Astrocyte (in vitro differentiated cells and primary cell): Measurements from ENCODE around the gene CNFN. TPM values are rescaled to one million over a fixed set of nuclear protein-coding genes. Genes with fewer than 3 reads are reported as not detected.

ENCODE experiments used
- DNase-seq: peaks from one replicate; pipeline ENCODE4 v3.0.0-alpha.2; 2010; ENCODE audit warnings: low read depth
- FAIRE-seq: peaks from 2 replicates; lab custom pipeline; 2011; peaks lifted over from hg19 to GRCh38; lab: Jason Lieb, UNC
- H2AFZ ChIP-seq: 2 replicates; pipeline ENCODE4 v1.6.0; 2012; ENCODE audit warnings: low read depth, low read length, inconsistent platforms
- H3K27ac ChIP-seq: 2 replicates; pipeline ENCODE4 v1.5.1; 2011; ENCODE audit warnings: low read depth, low read length, inconsistent platforms
- H3K27me3 ChIP-seq: 2 replicates; pipeline ENCODE4 v1.6.0; 2011; ENCODE audit warnings: low read length, inconsistent platforms; ENCODE audit not compliant: insufficient read depth
- H3K36me3 ChIP-seq: 2 replicates; pipeline ENCODE4 v1.5.1; 2011; ENCODE audit warnings: low read length, inconsistent platforms; ENCODE audit not compliant: insufficient read depth
- H3K4me1 ChIP-seq: 2 replicates; pipeline ENCODE4 v1.5.1; 2011; ENCODE audit warnings: low read length, inconsistent platforms; ENCODE audit not compliant: insufficient read depth
- H3K4me2 ChIP-seq: 2 replicates; pipeline ENCODE4 v1.6.0; 2012; ENCODE audit warnings: low read length, inconsistent platforms
- H3K4me3 ChIP-seq: 2 replicates; pipeline ENCODE4 v1.5.1; 2011; ENCODE audit warnings: low read depth, mild to moderate bottlenecking, low read length, inconsistent platforms; ENCODE audit not compliant: insufficient read depth
- H3K79me2 ChIP-seq: 2 replicates; pipeline ENCODE4 v1.6.0; 2012; ENCODE audit warnings: mild to moderate bottlenecking, low read length, inconsistent platforms; ENCODE audit not compliant: insufficient read depth
- H3K9ac ChIP-seq: 2 replicates; pipeline ENCODE4 v1.6.0; 2012; ENCODE audit warnings: mild to moderate bottlenecking, low read length, inconsistent platforms
- H3K9me3 ChIP-seq: 2 replicates; pipeline ENCODE4 v1.5.1; 2012; ENCODE audit warnings: low read depth, mild to moderate bottlenecking, low read length, inconsistent platforms; ENCODE audit not compliant: insufficient read depth
- H4K20me1 ChIP-seq: 2 replicates; pipeline ENCODE4 v1.6.0; 2012; ENCODE audit warnings: low read length, inconsistent platforms; ENCODE audit not compliant: insufficient read depth
- H3K27ac Mint-ChIP-seq: one replicate; pipeline ENCODE4 v1.8.0; 2021; ENCODE audit warnings: mild to moderate bottlenecking, mixed read lengths; ENCODE audit not compliant: unreplicated experiment
- H3K27me3 Mint-ChIP-seq: one replicate; pipeline ENCODE4 v1.8.0; 2021; ENCODE audit warnings: low read depth, mixed read lengths; ENCODE audit not compliant: unreplicated experiment
- H3K36me3 Mint-ChIP-seq: one replicate; pipeline ENCODE4 v1.8.0; 2021; ENCODE audit warnings: low read depth, mixed read lengths; ENCODE audit not compliant: unreplicated experiment
- H3K4me1 Mint-ChIP-seq: one replicate; pipeline ENCODE4 v1.8.0; 2021; ENCODE audit warnings: low read depth, mixed read lengths; ENCODE audit not compliant: unreplicated experiment
- H3K4me3 Mint-ChIP-seq: one replicate; pipeline ENCODE4 v1.8.0; 2021; ENCODE audit warnings: mild to moderate bottlenecking, moderate library complexity, mixed read lengths; ENCODE audit not compliant: unreplicated experiment
- H3K9me3 Mint-ChIP-seq: one replicate; pipeline ENCODE4 v1.8.0; 2021; ENCODE audit warnings: mild to moderate bottlenecking, mixed read lengths; ENCODE audit not compliant: unreplicated experiment
- EZH2 ChIP-seq: IDR thresholded peaks from 2 replicates; pipeline ENCODE4 v1.6.1; 2012; ENCODE audit warnings: mild to moderate bottlenecking, low read length, inconsistent platforms; ENCODE audit not compliant: insufficient read depth
- total RNA-seq: library from RNA; stranded (reverse); gene quantifications from 2 replicates; pipeline ENCODE4 v1.2.1, GENCODE V29; 2021
- TF ChIP-seq, protein P1 (sequence below): IDR thresholded peaks from 2 replicates; pipeline ENCODE4 v1.5.1; 2011; ENCODE audit warnings: low read depth, mild to moderate bottlenecking, inconsistent platforms, low read length, moderate library complexity; ENCODE audit not compliant: insufficient read depth

Gene CNFN
- total RNA-seq, 1 donor from 2014 or later = 0.61 TPM

DNA sequence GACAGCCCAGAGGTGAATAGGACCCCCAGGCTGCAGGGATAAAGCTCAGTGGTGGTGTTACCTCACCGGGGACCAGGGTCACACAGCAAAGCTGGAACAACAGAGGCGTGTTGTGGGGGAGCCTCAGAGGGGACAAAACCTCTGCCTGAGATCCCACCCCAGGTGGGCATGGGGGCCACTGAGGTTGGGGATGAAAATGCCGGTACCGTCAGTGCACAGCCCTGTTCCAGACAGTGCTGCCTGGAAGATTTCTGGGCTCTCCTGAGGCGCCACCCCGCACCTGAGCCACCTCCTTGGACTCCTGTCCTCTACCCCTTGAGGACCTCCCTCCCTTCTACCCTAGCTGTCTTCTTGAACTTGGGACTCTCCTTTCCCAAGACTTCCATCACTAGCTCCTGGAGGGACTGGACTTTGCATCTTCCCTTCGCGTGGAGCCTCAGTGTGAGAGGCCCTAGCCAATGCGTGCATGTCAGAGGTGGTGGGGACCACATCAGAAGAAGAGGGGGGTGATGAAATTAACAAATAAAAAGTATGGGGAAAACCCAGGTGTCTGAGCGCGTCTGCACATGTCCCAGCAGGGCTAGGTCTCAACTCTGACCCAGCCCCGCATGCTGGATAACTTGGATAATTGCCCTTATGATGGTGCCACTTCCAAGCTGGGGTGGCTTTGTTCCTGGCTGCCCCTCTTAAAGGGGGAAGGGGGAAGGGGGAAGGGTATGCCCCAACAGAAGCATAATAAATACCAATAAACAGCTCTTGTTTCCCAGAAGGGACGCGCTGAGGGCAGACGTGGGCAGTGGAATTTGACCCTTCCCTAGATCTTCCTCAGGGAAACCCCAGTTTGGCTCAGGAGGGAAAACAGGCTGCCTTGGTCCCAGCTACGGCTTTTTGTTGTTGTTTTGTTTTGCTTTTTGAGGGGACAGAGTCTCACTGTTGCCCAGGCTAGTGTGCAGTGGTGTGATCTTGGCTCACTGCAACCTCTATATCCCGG is 11.6 kb downstream of the CNFN start:
- H3K9me3 ChIP-seq = no peaks in the 10 kb centered on the region
- FAIRE-seq = no peak
- H3K79me2 ChIP-seq = no peaks in the 10 kb centered on the region
- H3K36me3 ChIP-seq = peaks cover 2% of the 10 kb centered on the region
- no peak overlapping the region for H3K27ac ChIP-seq
- H4K20me1 ChIP-seq = no peaks in the 10 kb centered on the region
- no peak overlapping the region for H3K27ac Mint-ChIP-seq
- H3K4me3 ChIP-seq = no peak overlapping the region
- H3K27me3 ChIP-seq = peaks cover 8% of the 10 kb centered on the region
- no peaks in the 10 kb centered on the region for H3K9me3 Mint-ChIP-seq
- H3K4me1 Mint-ChIP-seq = no peaks in the 10 kb centered on the region
- H3K4me2 ChIP-seq = no peak overlapping the region
- H3K27me3 Mint-ChIP-seq = peaks cover 20% of the 10 kb centered on the region
- no peak for DNase-seq
- no peaks in the 10 kb centered on the region for H3K4me1 ChIP-seq
- no peak for TF ChIP-seq EZH2
- TF ChIP-seq, protein P1, sequence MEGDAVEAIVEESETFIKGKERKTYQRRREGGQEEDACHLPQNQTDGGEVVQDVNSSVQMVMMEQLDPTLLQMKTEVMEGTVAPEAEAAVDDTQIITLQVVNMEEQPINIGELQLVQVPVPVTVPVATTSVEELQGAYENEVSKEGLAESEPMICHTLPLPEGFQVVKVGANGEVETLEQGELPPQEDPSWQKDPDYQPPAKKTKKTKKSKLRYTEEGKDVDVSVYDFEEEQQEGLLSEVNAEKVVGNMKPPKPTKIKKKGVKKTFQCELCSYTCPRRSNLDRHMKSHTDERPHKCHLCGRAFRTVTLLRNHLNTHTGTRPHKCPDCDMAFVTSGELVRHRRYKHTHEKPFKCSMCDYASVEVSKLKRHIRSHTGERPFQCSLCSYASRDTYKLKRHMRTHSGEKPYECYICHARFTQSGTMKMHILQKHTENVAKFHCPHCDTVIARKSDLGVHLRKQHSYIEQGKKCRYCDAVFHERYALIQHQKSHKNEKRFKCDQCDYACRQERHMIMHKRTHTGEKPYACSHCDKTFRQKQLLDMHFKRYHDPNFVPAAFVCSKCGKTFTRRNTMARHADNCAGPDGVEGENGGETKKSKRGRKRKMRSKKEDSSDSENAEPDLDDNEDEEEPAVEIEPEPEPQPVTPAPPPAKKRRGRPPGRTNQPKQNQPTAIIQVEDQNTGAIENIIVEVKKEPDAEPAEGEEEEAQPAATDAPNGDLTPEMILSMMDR = no peak
- H3K36me3 Mint-ChIP-seq = peaks cover 13% of the 10 kb centered on the region
- no peak overlapping the region for H3K9ac ChIP-seq
- H2AFZ ChIP-seq = no peak overlapping the region
- H3K4me3 Mint-ChIP-seq = no peak overlapping the region

GRCh38 chr19:42376177-42376555 is 13.9 kb downstream of the CNFN start:
- Histone ChIP-seq H3K27me3 (peaks cover 2% of the 10 kb centered on the region), H3K79me2 (no peaks in the 10 kb centered on the region), H3K36me3 (peaks cover 2% of the 10 kb centered on the region), H3K9ac (no peak overlapping the region), H3K9me3 (no peaks in the 10 kb centered on the region), H2AFZ (no peak overlapping the region), H3K4me2 (no peak overlapping the region), H4K20me1 (no peaks in the 10 kb centered on the region), H3K27ac (no peak overlapping the region), H3K4me1 (no peaks in the 10 kb centered on the region), H3K4me3 (no peak overlapping the region)
- no peak overlapping the region for H3K27ac Mint-ChIP-seq
- no peaks in the 10 kb centered on the region for H3K4me1 Mint-ChIP-seq
- H3K9me3 Mint-ChIP-seq = no peaks in the 10 kb centered on the region
- H3K27me3 Mint-ChIP-seq = peaks cover 4% of the 10 kb centered on the region
- peaks cover 20% of the 10 kb centered on the region for H3K36me3 Mint-ChIP-seq
- no peak overlapping the region for H3K4me3 Mint-ChIP-seq
- DNase-seq (no peak), FAIRE-seq (no peak)
- TF ChIP-seq, protein P1 = no peak
- no peak for TF ChIP-seq EZH2
